ENCODE results near the gene METTL25B. TPM values are rescaled to one million over a fixed set of nuclear protein-coding genes. Genes with fewer than 3 reads are reported as not detected.

The METTL25B gene
- total RNA-seq, 1 experiment from 2014 or later = 15.7 TPM

- no peak for DNase-seq (ENCODE audit: low read depth)
These were observed 27.3 kb upstream of the METTL25B start for GRCh38 chr1:156700736-156701531.

- DNase-seq (ENCODE audit: low read depth) = no peak
These were observed 24.9 kb upstream of the METTL25B start for GRCh38 chr1:156703336-156703735.

- no peak for DNase-seq (ENCODE audit: low read depth)
These were observed 24.5 kb upstream of the METTL25B start for GRCh38 chr1:156703741-156704140.

- DNase-seq (ENCODE audit: low read depth) = no peak
These were observed 24.0 kb upstream of the METTL25B start for GRCh38 chr1:156704166-156704711.

GRCh38 chr1:156704930-156705320 is 23.3 kb upstream of the METTL25B start:
- peak; percentile 79 for DNase-seq (ENCODE audit: low read depth)

- no peak for DNase-seq (ENCODE audit: low read depth)
These were observed 22.9 kb upstream of the METTL25B start, which contains the start of gene CRABP2 for GRCh38 chr1:156705321-156705917. CRABP2 (minus strand) TSS chr1:156705583; CDS start chr1:156705446, 137 bp downstream.

- peak; percentile 37 for DNase-seq (ENCODE audit: low read depth)
These were observed 22.2 kb upstream of the METTL25B start for GRCh38 chr1:156705918-156706656.

GRCh38 chr1:156706657-156707416 is 21.4 kb upstream of the METTL25B start:
- DNase-seq (ENCODE audit: low read depth) = no peak

GRCh38 chr1:156707417-156708217 is 20.7 kb upstream of the METTL25B start:
- no peak for DNase-seq (ENCODE audit: low read depth)

- DNase-seq (ENCODE audit: low read depth) = no peak
These were observed 20.0 kb upstream of the METTL25B start for GRCh38 chr1:156708218-156708661.

- no peak for DNase-seq (ENCODE audit: low read depth)
These were observed 19.2 kb upstream of the METTL25B start for GRCh38 chr1:156709031-156709430.

- DNase-seq (ENCODE audit: low read depth) = peak; percentile 76
These were observed 18.3 kb upstream of the METTL25B start for GRCh38 chr1:156709757-156710489.

- DNase-seq (ENCODE audit: low read depth) = no peak
These were observed 17.1 kb upstream of the METTL25B start for GRCh38 chr1:156711011-156711817.

- no peak for DNase-seq (ENCODE audit: low read depth)
These were observed 15.6 kb upstream of the METTL25B start for GRCh38 chr1:156712626-156713025.

- no peak for DNase-seq (ENCODE audit: low read depth)
These were observed 13.4 kb upstream of the METTL25B start for GRCh38 chr1:156714830-156715229.

- DNase-seq (ENCODE audit: low read depth) = no peak
These were observed 10.9 kb upstream of the METTL25B start for GRCh38 chr1:156717351-156717750.

- DNase-seq (ENCODE audit: low read depth) = no peak
These were observed 7.1 kb upstream of the METTL25B start for GRCh38 chr1:156721131-156721530.

GRCh38 chr1:156721535-156721934 is 6.7 kb upstream of the METTL25B start:
- DNase-seq (ENCODE audit: low read depth) = no peak

All from HT1080 (cell line).